K562 (cell line): ENCODE data around the gene SPRED2. TPM values are rescaled to one million over a fixed set of nuclear protein-coding genes. Genes with fewer than 3 reads are reported as not detected.
A peak's percentile ranks its signal among the peaks of the same experiment; 100 is the strongest.

Experiments used
- ATAC-seq: fragments of 200-7000 bp; cut with Tn5 transposase; 3 replicates; pipeline ENCODE4 v1.9.1; 2020; ENCODE audit warnings: moderate library complexity
- BruUV-seq: library from RNA; stranded (reverse); fragments of 400-500 nt; replicated peaks from 2 replicates; lab custom pipeline; 2021; lab: Mats Ljungman, UMichigan
- CTCF ChIA-PET: fragments of 300-600 bp; formaldehyde crosslinking; extraction: SDS; loops from one replicate; lab custom pipeline; 2021; ENCODE audit warnings: low intra/inter-chr PET ratio; lab: Yijun Ruan, JAX
- POLR2A ChIA-PET: fragments of 300-600, 350-650 bp; sonication (Branson Sonifier 250); formaldehyde crosslinking; extraction: SDS; loops from one replicate; lab custom pipeline; 2021; ENCODE audit warnings: antibody characterized with exemption, inconsistent platforms; lab: Yijun Ruan, JAX
- DNase-seq, 4 experiments: peaks; one replicate each; pipeline versions ENCODE4 v3.0.0 to v3.0.0-alpha.2; 2011 to 2018; ENCODE audit warnings: low spot score in 3 of 4, mixed read lengths in 3 of 4; ENCODE audit errors: extremely low read depth in 1 of 4
- FAIRE-seq: peaks from 2 replicates; lab custom pipeline; 2011; peaks lifted over from hg19 to GRCh38; lab: Jason Lieb, UNC
- H2AFZ ChIP-seq: 2 replicates; pipeline ENCODE4 v1.6.0; 2011; ENCODE audit warnings: low read depth, low read length, control low read depth, inconsistent platforms
- H3K27ac ChIP-seq: fragments of 200-600 bp; 3 replicates; pipeline ENCODE4 v1.8.0; 2011; ENCODE audit warnings: low read depth, mild to moderate bottlenecking, control low read depth, inconsistent platforms, low read length, moderate library complexity, mixed read lengths; ENCODE audit errors: extremely low read depth
- H3K27me3 ChIP-seq, 2 experiments: fragments of 300-600 bp in 1 of 2; 2 replicates in 1 of 2; 3 replicates in 1 of 2; pipeline versions ENCODE4 v1.6.0 to v1.8.0; 2011; ENCODE audit warnings: inconsistent platforms in 2 of 2, low read length in 2 of 2, mild to moderate bottlenecking in 1 of 2, mixed read lengths in 1 of 2, moderate library complexity in 1 of 2; ENCODE audit not compliant: control insufficient read depth in 2 of 2, insufficient read depth in 2 of 2
- H3K36me3 ChIP-seq: fragments of 300-600 bp; 3 replicates; pipeline ENCODE4 v1.8.0; 2011; ENCODE audit warnings: mild to moderate bottlenecking, low read length, inconsistent platforms; ENCODE audit not compliant: control insufficient read depth, insufficient read depth
- H3K4me1 ChIP-seq, 2 experiments: fragments of 200-600 bp in 1 of 2; replicated peaks in 1 of 2; 2 replicates in 1 of 2; 3 replicates in 1 of 2; pipeline versions ENCODE4 v1.5.1 to v1.8.0; 2011; ENCODE audit warnings: inconsistent platforms in 2 of 2, low read length in 2 of 2, mild to moderate bottlenecking in 1 of 2, mixed read lengths in 1 of 2, moderate library complexity in 1 of 2; ENCODE audit not compliant: control insufficient read depth in 2 of 2, insufficient read depth in 2 of 2
- H3K4me2 ChIP-seq: 2 replicates; pipeline ENCODE4 v1.6.1; 2011; ENCODE audit warnings: low read length, control low read depth, inconsistent platforms, mixed read lengths; ENCODE audit not compliant: insufficient read depth
- H3K4me3 ChIP-seq: fragments of 200-600 bp; sonication (generic), shearing (Covaris generic); 2 replicates; pipeline ENCODE4 v1.5.1; 2016; ENCODE audit warnings: control low read depth, inconsistent platforms
- H3K79me2 ChIP-seq: fragments of 200-600 bp; 3 replicates; pipeline ENCODE4 v1.8.0; 2011; ENCODE audit warnings: low read length, inconsistent platforms; ENCODE audit not compliant: control insufficient read depth, insufficient read depth
- H3K9ac ChIP-seq, 2 experiments: 2 replicates each; pipeline versions ENCODE4 v1.6.0 to v1.6.1; 2011; ENCODE audit warnings: low read depth in 2 of 2, low read length in 2 of 2, control low read depth in 1 of 2, inconsistent platforms in 1 of 2, mild to moderate bottlenecking in 1 of 2, mixed read lengths in 1 of 2; ENCODE audit not compliant: insufficient read depth in 1 of 2
- H3K9me1 ChIP-seq: one replicate; pipeline ENCODE4 v1.6.0; 2011; ENCODE audit warnings: inconsistent platforms, mild to moderate bottlenecking, low read length, moderate library complexity; ENCODE audit not compliant: control insufficient read depth, insufficient read depth
- H3K9me3 ChIP-seq: replicated peaks from 2 replicates; pipeline ENCODE4 v1.5.1; 2011; ENCODE audit warnings: low read depth, low read length, inconsistent platforms; ENCODE audit not compliant: control insufficient read depth, insufficient read depth
- H4K20me1 ChIP-seq: replicated peaks from 2 replicates; pipeline ENCODE4 v1.6.1; 2011; ENCODE audit warnings: low read length, inconsistent platforms, mixed read lengths; ENCODE audit not compliant: control insufficient read depth, insufficient read depth
- ARID1B ChIP-seq: fragments of 450-650 bp; IDR thresholded peaks from 2 replicates; pipeline ENCODE4 v1.6.1; 2016; ENCODE audit warnings: antibody characterized with exemption, mild to moderate bottlenecking, inconsistent platforms
- CBFA2T3 ChIP-seq: fragments of 450-650 bp; IDR thresholded peaks from 2 replicates; pipeline ENCODE4 v1.6.1; 2017
- CEBPB ChIP-seq: fragments of 450-650 bp; IDR thresholded peaks from 2 replicates; pipeline ENCODE4 v1.6.1; 2016; ENCODE audit warnings: missing genetic modification characterization, missing compliant biosample characterization
- FOXK2 ChIP-seq, 2 experiments: fragments of 450-650 bp; IDR thresholded peaks in 1 of 2; conservative IDR thresholded peaks in 1 of 2; 2 replicates each; pipeline ENCODE4 v1.6.1; 2016; ENCODE audit warnings: low read depth in 2 of 2, mild to moderate bottlenecking in 1 of 2
- FOXM1 ChIP-seq, 2 experiments: fragments of 450-650 bp in 1 of 2; sonication (generic) in 1 of 2; formaldehyde crosslinking in 1 of 2; IDR thresholded peaks; 2 replicates each; pipeline versions ENCODE4 v1.6.1 to v1.9.0; 2017 to 2022; ENCODE audit warnings: low read depth in 2 of 2, mild to moderate bottlenecking in 2 of 2, missing genetic modification reagents in 1 of 2, moderate library complexity in 1 of 2
- GABPB1 ChIP-seq: sonication (generic); formaldehyde crosslinking; IDR thresholded peaks from 2 replicates; pipeline ENCODE4 v1.8.0; 2022; ENCODE audit warnings: mild to moderate bottlenecking, missing genetic modification reagents
- HDAC8 ChIP-seq: fragments of 450-650 bp; IDR thresholded peaks from 2 replicates; pipeline ENCODE4 v1.6.1; 2016; ENCODE audit warnings: mild to moderate bottlenecking, missing genetic modification characterization, moderate library complexity, missing compliant biosample characterization
- MAZ ChIP-seq, 2 experiments: fragments of 450-650 bp in 1 of 2; sonication (generic) in 1 of 2; formaldehyde crosslinking; IDR thresholded peaks in 1 of 2; conservative IDR thresholded peaks in 1 of 2; 2 replicates each; pipeline versions ENCODE4 v1.4.0 to v1.5.0; 2020; ENCODE audit warnings: mild to moderate bottlenecking in 1 of 2, missing genetic modification reagents in 1 of 2
- NFIX ChIP-seq: fragments of 250-450 bp; sonication (Bioruptor Pico); IDR thresholded peaks from 2 replicates; pipeline ENCODE4 v1.4.0; 2020; ENCODE audit warnings: low read depth, mild to moderate bottlenecking, moderate library complexity
- PHF8 ChIP-seq: fragments of 200-600 bp; sonication (generic); IDR thresholded peaks from 2 replicates; pipeline ENCODE4 v1.6.1; 2012; ENCODE audit warnings: mixed run types, mild to moderate bottlenecking, inconsistent platforms, low read length, moderate library complexity, borderline replicate concordance
- RBM22 ChIP-seq: fragments of 200-400 bp; formaldehyde crosslinking; IDR thresholded peaks from 2 replicates; pipeline ENCODE4 v1.6.1; 2018; ENCODE audit warnings: low read length, low read depth; ENCODE audit not compliant: poor library complexity, severe bottlenecking
- RBM25 ChIP-seq: fragments of 200-400 bp; formaldehyde crosslinking; IDR thresholded peaks from 2 replicates; pipeline ENCODE4 v1.6.1; 2018; ENCODE audit warnings: low read length, low read depth, moderate library complexity; ENCODE audit not compliant: severe bottlenecking
- SMAD4 ChIP-seq: fragments of 250-450 bp; sonication (Bioruptor Pico); conservative IDR thresholded peaks from 2 replicates; pipeline ENCODE4 v1.8.0; 2021; ENCODE audit warnings: inconsistent platforms, mild to moderate bottlenecking, moderate library complexity
- SMC3 ChIP-seq: conservative IDR thresholded peaks from 2 replicates; pipeline ENCODE4 v1.6.1; 2011; ENCODE audit warnings: low read depth, low read length, improper control_type of control experiment; ENCODE audit not compliant: insufficient read depth
- SREBF2 ChIP-seq: sonication (generic); formaldehyde crosslinking; IDR thresholded peaks from 2 replicates; pipeline ENCODE4 v1.4.0; 2020; ENCODE audit warnings: mild to moderate bottlenecking, missing genetic modification reagents
- ZNF184 ChIP-seq: sonication (generic); formaldehyde crosslinking; IDR thresholded peaks from 2 replicates; pipeline ENCODE4 v1.5.0; 2020; ENCODE audit warnings: missing genetic modification reagents
- WGBS: fragments of 100-300 bp; shearing (Covaris generic); methylation state at CpG from one replicate; pipeline ENCODE4 v1.1.6; 2016; ENCODE audit warnings: low coverage, mixed read lengths; ENCODE audit not compliant: insufficient coverage; ENCODE audit errors: missing lambda C conversion rate; 5-methylcytosine and 5-hydroxymethylcytosine counted together
- in situ Hi-C: fragments of 300-500 bp; cut with MboI; formaldehyde crosslinking; loops from 4 replicates; pipeline ENCODE4 v1.15.0; 2018; ENCODE audit warnings: inconsistent platforms, mixed read lengths
- intact Hi-C: fragments of 100-400 bp; cut with micrococcal nuclease; formaldehyde crosslinking; loops from 2 replicates; pipeline ENCODE4 v1.14.2; 2022
- polyA plus RNA-seq, 8 experiments: library from polyadenylated mRNA; depleted of rRNA in 4 of 8; stranded (reverse) in 5 of 8; unstranded in 3 of 8; fragments of >200 nt; fragmentation: Nextera tagmentation in 2 of 8; fragmentation: Illumina TruSeq in 1 of 8; extraction: Ambion mirVana in 2 of 8; extraction: Trizol in 1 of 8; gene quantifications; 2 replicates each; pipeline versions ENCODE4 v1.2.1 to v1.2.3, GENCODE V29; 2011 to 2014; ENCODE audit warnings: inconsistent platforms in 1 of 8, missing spikeins in 1 of 8
- total RNA-seq, 7 experiments: library from RNA; depleted of rRNA in 6 of 7; stranded (reverse); fragments of >200 nt in 6 of 7; fragmentation: Illumina TruSeq in 2 of 7; extraction: Trizol in 2 of 7; gene quantifications; 2 replicates each; pipeline versions ENCODE4 v1.2.1 to v1.2.3, GENCODE V29; 2011 to 2021; ENCODE audit warnings: low replicate concordance in 1 of 7
- TF ChIP-seq, protein P1 (sequence below): sonication (generic); formaldehyde crosslinking; IDR thresholded peaks from 2 replicates; pipeline ENCODE4 v1.8.0; 2022; ENCODE audit warnings: missing genetic modification reagents, mild to moderate bottlenecking, moderate library complexity, borderline replicate concordance

Gene SPRED2
- total and polyA plus RNA-seq, 9 of the 15 experiments (the other 6 are each of a cell fraction or from before 2014, with no cell fraction given) = 4.6 to 50.8 (median 14.1) TPM

- TF ChIP-seq, protein P1, sequence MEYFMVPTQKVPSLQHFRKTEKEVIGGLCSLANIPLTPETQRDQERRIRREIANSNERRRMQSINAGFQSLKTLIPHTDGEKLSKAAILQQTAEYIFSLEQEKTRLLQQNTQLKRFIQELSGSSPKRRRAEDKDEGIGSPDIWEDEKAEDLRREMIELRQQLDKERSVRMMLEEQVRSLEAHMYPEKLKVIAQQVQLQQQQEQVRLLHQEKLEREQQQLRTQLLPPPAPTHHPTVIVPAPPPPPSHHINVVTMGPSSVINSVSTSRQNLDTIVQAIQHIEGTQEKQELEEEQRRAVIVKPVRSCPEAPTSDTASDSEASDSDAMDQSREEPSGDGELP (CRISPR knock-in tag) = peak; percentile 17; the same call in 1 of the 2 replicates
- TF ChIP-seq ARID1B (0 out of 2 replicates have a peak, but pooled peaks have one; percentile 31), GABPB1 (CRISPR knock-in tag) (no peak), MAZ (CRISPR knock-in tag; conservative IDR thresholded peaks at IDR 0.05 in 1 of 2, IDR thresholded peaks at IDR 0.05 in 1 of 2) (peak in 1 of 2 experiments; percentile 18; a peak in 1 of 4 replicates), SMAD4 (CRISPR knock-in tag) (no peak), FOXM1 (IDR thresholded peaks at IDR 0.05; ENCODE audit: low read depth) (peak; percentile 12; the same call in 1 of the 2 replicates), FOXM1 (CRISPR knock-in tag; IDR thresholded peaks at IDR 0.05; ENCODE audit: low read depth) (no peak), SREBF2 (no peak), NFIX (CRISPR knock-in tag) (peak; percentile 33; the same call in 1 of the 2 replicates), CBFA2T3 (peak; percentile 58; the same call in 1 of the 2 replicates), FOXK2 (conservative IDR thresholded peaks at IDR 0.05 in 1 of 2, IDR thresholded peaks at IDR 0.05 in 1 of 2; ENCODE audit: low read depth in 2 of 2) (peak in 1 of 2 experiments; percentile 32; a peak in 1 of 4 replicates)
Measured at GRCh38 chr2:65349863-65350262, 82.5 kb downstream of the SPRED2 start (continued).

GRCh38 chr2:65347913-65348312 lies 84.5 kb downstream of the SPRED2 start:
- ChIA-PET POLR2A (no interaction called here), CTCF (no interaction called here)
- Histone ChIP-seq H3K4me3 (no peak overlapping the region), H3K9me1 (peaks cover 5% of the 10 kb centered on the region), H4K20me1 (peaks cover 31% of the 10 kb centered on the region), H3K4me2 (no peak overlapping the region), H3K4me1 (peaks cover 21 to 33% of the 10 kb centered on the region in 2 experiments), H3K27me3 (no peaks in the 10 kb centered on the region), H3K79me2 (peaks cover 84% of the 10 kb centered on the region), H3K9me3 (no peaks in the 10 kb centered on the region), H3K36me3 (peaks cover 20% of the 10 kb centered on the region; the same call in 2 of the 3 replicates), H3K27ac (no peak overlapping the region), H2AFZ (no peak overlapping the region), H3K9ac (no peak overlapping the region)
- in situ Hi-C loops = no loop called here
- ATAC-seq (no peak), DNase-seq (no peak), FAIRE-seq (no peak)
- intact Hi-C loops = no loop called here
- no peak for TF ChIP-seq PHF8
- TF ChIP-seq HDAC8 (tag) = no peak
- TF ChIP-seq RBM25 = peak; percentile 84
- no peak for TF ChIP-seq RBM22
- no peak for TF ChIP-seq CEBPB (tag)
- TF ChIP-seq ZNF184 = no peak
- no peak for TF ChIP-seq SMC3
- BruUV-seq = no TSS peak
- 88% methylated on average over 2 of the region's 2 CpGs for WGBS
